GM12875 (cell line): ENCODE data around the gene CR1L.

Experiments used
- H3K4me3 ChIP-seq: one replicate; pipeline ENCODE4 v1.5.1; 2011; ENCODE audit warnings: low read depth, low read length, control low read depth
- TF ChIP-seq, protein P1 (sequence below): IDR thresholded peaks from 2 replicates; pipeline ENCODE4 v1.5.1; 2011; ENCODE audit warnings: low read depth, mild to moderate bottlenecking, control low read depth, inconsistent platforms, low read length, moderate library complexity, borderline replicate concordance; ENCODE audit not compliant: insufficient read depth

CR1L gene

GRCh38 chr1:207649210-207649753, 4.3 kb downstream of the CR1L start:
- H3K4me3 ChIP-seq: no peak overlapping the region
- TF ChIP-seq, protein P1, sequence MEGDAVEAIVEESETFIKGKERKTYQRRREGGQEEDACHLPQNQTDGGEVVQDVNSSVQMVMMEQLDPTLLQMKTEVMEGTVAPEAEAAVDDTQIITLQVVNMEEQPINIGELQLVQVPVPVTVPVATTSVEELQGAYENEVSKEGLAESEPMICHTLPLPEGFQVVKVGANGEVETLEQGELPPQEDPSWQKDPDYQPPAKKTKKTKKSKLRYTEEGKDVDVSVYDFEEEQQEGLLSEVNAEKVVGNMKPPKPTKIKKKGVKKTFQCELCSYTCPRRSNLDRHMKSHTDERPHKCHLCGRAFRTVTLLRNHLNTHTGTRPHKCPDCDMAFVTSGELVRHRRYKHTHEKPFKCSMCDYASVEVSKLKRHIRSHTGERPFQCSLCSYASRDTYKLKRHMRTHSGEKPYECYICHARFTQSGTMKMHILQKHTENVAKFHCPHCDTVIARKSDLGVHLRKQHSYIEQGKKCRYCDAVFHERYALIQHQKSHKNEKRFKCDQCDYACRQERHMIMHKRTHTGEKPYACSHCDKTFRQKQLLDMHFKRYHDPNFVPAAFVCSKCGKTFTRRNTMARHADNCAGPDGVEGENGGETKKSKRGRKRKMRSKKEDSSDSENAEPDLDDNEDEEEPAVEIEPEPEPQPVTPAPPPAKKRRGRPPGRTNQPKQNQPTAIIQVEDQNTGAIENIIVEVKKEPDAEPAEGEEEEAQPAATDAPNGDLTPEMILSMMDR: no peak

DNA sequence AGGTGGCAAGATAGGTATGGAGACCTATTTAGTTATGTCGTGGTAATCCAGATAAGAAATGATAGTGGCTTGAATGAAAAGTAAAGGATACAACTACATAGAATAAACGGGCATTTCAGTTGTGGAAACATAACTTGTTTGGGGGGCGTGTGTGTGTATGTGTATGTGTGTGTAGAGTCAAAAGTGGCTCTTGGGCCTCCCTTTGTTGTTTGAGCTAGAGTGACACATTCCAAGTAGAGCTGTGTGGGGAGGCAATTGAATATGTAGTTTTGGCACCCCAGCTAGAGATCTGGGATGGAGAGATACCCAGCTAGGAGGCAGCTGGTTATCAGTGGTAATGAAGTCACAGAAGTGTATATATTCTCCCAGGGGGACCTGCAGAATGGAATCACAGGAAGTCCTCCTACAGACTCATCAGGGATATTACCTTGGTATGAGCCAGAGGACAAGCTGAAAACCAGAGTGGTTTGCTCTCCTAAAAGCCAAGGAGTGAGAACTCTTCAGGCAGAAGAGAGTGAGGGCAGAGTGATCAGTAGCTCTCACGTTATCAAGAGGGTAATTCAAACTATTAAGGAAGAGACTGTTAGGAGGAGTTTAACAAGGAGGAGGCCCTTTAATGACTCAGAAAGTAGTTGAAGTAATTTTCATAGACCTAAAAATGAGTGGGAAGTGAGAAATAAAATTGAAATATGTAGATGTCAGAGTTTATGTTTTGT, 5.1 kb downstream of the CR1L start:
- TF ChIP-seq, protein P1: no peak

GRCh38 chr1:207651583-207651982, 6.7 kb downstream of the CR1L start:
- TF ChIP-seq, protein P1: no peak

More for the DNA sequence above, 5.1 kb downstream of the CR1L start:
- H3K4me3 ChIP-seq: no peak overlapping the region

GRCh38 chr1:207654320-207654719, 9.4 kb downstream of the CR1L start:
- TF ChIP-seq, protein P1: no peak
- no peak overlapping the region for H3K4me3 ChIP-seq

More at GRCh38 chr1:207651583-207651982, 6.7 kb downstream of the CR1L start:
- H3K4me3 ChIP-seq: no peak overlapping the region

- no peak overlapping the region for H3K4me3 ChIP-seq
- TF ChIP-seq, protein P1: no peak
Measured at GRCh38 chr1:207658408-207658807, 13.5 kb downstream of the CR1L start.

- H3K4me3 ChIP-seq: no peak overlapping the region
- TF ChIP-seq, protein P1: no peak
Measured at GRCh38 chr1:207658904-207659485, 14.1 kb downstream of the CR1L start.
